GM18511 (cell line): Measurements from ENCODE around the gene PTPRR.

ENCODE experiments used
- ATAC-seq: cut with Tn5 transposase; IDR thresholded peaks from one replicate; pipeline ENCODE4 v1.9.1; 2021; ENCODE audit warnings: mild to moderate bottlenecking, moderate library complexity; ENCODE audit not compliant: unreplicated experiment

The PTPRR gene

DNA sequence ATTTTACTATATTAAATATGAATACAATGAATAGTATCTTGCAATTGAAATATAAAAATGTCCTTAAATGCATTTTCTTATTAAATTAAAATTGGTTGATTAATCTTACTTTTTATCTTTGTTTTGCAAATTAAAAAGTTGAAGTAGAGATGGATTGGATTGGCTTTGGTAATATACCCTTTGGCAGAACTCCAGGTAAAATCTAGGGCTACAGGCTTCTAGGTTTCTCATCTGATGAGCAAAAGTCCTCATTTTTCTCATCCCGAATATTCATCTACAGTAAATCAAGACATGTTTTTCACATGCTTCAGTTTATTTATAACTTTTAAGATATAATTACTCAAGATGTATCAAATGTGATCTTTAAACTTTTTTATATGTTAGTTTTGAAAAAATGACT lies 2.2 kb downstream of the PTPRR start:
- ATAC-seq = no peak

DNA sequence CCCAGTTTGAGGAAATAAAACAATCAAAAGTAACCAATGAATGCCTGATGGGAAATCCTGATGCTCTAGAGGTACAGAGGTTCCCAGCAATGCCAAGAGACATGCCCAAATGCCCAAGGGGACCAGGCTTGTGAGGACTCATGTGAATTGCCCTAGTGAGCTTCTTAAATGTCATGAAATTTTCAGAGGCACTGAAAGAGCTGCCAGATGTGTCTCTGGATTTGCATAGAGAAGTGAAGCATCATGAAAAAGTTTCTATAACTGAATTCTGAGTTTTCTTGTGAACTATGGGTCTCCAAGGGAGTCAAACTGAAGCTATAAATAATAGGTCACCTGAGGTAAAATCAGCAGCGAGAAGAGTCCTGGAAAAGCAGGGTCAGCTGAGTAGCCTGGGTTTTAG lies 9.9 kb downstream of the PTPRR start:
- ATAC-seq = no peak

GRCh38 chr12:70908978-70909377 lies 11.6 kb downstream of the PTPRR start:
- no peak for ATAC-seq

DNA sequence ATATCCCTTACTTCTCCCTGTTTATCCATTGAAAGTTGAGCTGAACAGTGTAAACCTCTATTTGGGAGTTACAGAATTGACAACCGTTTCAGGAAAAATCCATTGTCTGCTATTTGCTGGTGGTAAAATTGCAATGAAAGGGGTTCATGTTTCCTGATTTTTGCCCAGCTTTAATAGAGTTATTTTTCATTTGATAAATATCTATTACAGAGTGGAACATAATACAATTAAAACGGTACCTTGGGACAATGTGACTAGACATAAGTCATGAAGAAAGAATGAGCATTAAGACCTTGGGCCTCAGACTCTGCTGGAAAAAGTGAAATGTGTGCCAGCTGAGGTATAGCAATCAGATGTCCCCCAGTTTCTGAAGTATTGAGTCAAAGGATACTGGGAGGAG lies 13.1 kb downstream of the PTPRR start:
- no peak for ATAC-seq

GRCh38 chr12:70895956-70896355 lies 24.6 kb downstream of the PTPRR start:
- ATAC-seq = no peak

- ATAC-seq = no peak
These were observed 27.9 kb downstream of the PTPRR start for GRCh38 chr12:70892593-70892992.

DNA sequence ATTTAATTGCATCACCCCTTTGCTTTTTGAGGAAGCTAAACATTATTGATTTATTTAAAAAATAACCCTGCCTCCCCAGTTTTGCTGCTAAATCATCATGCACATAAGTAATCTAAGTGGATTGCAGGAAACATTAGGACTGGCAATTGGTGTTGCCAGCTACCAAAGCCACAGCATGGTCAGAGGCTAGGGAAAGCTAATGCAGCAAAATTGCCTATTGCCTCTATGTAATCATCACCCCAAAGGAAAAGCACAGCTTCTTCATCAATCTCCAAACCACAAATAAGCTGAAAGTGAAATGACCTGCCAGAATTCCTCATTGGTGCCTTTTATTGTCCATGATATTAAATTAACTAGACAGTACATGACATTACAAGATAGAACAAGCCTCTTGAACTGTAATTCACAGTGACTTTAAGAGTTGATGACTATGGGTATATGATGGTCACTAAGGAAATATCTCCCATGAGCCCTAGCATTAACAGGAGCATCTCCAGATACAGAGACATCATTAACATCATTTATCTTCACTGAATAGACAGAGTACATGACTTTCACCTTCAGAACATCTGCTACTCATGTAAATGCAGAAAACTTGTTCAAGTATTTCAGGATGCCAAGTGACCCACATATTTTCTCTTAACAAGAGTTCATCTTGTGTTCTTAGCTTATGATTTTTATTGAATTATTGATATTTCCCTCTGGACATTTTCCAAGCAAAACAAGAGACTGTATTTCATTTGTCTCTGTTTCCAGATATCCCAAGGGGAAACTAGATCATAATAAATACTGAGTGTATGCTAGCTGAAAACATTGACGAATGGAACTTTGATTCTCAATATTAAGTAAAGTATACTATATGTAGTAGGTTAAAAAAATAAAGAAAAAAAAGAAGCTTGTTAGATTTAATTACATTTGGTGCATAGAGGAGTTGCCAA lies 29.4 kb downstream of the PTPRR start:
- no peak for ATAC-seq

GRCh38 chr12:70885956-70886355 lies 34.6 kb downstream of the PTPRR start:
- ATAC-seq = no peak

DNA sequence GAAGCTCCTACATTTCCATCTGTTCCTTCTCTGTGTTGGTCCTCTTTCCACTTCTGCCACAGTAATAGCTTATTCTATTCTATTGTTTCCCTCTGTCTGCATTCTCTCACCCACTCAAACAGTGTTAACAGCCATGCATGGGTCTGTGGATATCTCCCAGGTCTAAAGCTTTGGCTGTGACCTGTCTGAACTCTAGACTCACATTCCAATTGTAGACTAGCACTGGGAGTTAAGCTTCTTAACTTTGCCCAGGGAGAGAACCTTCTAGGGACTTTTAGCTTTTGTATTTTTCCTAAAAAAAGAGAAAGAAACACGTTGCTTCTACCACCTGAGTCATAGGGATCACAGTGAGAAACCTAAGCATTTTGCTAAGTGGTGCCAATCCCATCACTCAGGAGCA lies 36.7 kb downstream of the PTPRR start:
- ATAC-seq = no peak

- ATAC-seq = no peak
These were observed 39.8 kb downstream of the PTPRR start for GRCh38 chr12:70880744-70881143.

DNA sequence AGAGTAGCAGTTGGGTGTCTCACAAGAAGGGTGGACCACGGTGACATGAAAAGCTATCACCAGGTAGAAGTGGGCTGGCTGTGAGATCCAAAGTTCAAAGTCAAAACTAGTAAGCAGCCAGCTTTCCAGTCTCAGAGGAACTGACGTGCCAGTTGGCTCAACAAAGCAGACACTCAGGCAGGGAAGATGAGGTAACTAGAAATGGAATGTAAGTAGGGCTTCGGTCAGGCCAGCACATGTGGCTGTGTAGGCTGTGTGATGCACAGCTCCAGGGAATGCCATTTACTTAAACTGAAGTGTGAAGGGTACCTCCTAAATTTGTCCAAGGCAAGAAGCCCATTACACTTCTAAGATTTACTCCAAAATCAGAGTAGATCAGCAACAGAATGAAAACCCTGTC lies 43.6 kb downstream of the PTPRR start:
- ATAC-seq = no peak

- ATAC-seq = no peak
These were observed 44.9 kb downstream of the PTPRR start for GRCh38 chr12:70875628-70876027.

GRCh38 chr12:70854881-70855568 lies 65.5 kb downstream of the PTPRR start:
- ATAC-seq = no peak

GRCh38 chr12:70854138-70854537 lies 66.4 kb downstream of the PTPRR start:
- no peak for ATAC-seq

DNA sequence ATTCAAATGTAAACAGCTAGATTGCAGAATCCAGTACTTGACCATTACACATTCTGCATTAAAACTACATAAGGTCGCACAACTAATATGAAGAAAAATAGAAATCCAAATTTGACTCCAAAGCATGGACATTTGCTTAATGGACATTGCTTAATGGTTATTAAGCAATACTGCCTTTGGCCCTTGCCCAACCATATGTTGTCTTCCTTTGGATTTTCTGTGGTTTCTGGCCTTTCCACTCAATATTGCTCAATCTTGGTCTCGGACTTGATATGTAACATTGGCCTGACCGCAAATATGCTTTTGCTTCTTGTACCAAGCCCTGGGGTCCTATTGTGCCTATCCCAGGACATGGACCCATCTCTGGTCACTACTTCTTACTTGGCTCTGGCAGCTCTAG lies 67.2 kb downstream of the PTPRR start:
- ATAC-seq = no peak

DNA sequence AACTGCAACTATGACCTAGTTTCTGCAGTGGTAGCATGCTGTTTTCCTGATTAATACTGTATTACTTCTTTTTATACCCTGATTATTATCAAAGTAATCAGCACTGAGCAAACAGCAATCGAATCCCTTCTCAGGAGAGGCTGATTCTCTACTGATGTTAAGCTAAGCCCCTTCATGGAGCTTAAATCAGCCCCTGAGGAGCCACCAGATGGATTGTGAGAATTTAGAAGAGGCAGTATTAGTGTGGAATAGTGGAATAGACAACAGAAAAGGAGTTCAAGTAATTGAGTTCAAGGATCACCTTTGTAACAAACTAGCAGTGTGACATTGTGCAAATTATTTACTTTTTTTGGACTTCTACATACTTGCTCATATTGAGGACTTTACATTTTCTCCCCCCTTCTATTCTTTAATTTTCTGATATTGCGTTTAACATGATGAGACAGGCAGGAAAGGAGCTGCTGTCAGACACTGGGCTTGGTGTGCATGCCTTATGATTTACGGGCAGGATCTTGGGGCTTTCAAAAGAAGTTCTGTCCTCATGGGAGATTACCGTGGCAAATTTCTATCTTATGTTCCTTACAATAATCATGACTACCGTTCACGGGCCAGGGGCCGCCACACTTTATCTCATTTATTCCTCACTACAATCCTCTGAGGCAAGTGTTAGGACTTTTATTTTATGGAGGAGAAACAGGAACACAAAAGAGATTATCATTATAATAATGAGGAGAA lies 68.0 kb downstream of the PTPRR start:
- ATAC-seq = no peak

DNA sequence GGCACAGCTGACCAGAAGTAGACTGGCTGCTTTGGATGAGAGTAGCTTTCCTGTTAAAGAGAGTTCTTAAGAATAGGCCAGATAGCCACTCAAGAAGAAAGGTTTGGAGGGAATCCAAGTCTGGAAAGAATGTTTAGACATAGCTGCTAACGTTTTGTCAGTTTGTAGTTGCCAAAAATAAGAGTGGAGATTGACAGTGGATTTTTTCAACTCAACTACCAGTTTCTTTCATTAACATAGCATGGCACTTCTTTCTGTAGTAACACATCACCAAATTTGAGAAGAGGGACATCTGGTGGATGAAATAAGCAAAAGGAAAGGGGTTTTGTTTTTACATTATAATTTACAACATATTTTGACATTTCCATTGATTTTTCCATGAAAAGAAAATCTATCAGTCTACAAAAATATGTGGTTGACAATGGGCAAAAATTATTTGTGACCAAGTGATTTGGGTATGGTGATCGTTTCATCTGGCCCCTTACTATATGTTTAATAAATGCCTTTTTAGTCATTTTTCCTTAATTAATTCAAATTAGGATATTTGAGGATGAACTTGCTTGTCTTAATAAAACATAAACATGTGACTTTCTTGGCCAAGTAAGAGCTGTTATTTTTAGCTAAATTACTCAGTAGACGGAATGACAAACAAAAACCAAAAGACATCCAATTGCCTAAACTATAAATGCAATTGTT lies 71.1 kb downstream of the PTPRR start:
- no peak for ATAC-seq

GRCh38 chr12:70847871-70848270 lies 72.7 kb downstream of the PTPRR start:
- ATAC-seq = no peak

- ATAC-seq = no peak
These were observed 75.3 kb downstream of the PTPRR start for GRCh38 chr12:70845268-70845667.

- no peak for ATAC-seq
These were observed 77.2 kb downstream of the PTPRR start for GRCh38 chr12:70843363-70843762.

- no peak for ATAC-seq
These were observed 77.6 kb downstream of the PTPRR start for GRCh38 chr12:70842942-70843341.
